Measurements from ENCODE around the gene CTNNAL1. TPM values are rescaled to one million over a fixed set of nuclear protein-coding genes. Genes with fewer than 3 reads are reported as not detected.

CTNNAL1 gene
- total and polyA plus RNA-seq, 2 donors (not counting 1 experiment from before 2014, with no cell fraction given), result 0.04 to 1.5 TPM

- Mint-ChIP-seq H3K4me3 (no peak overlapping the region), H3K27ac (no peak overlapping the region), H3K4me1 (no peaks in the 10 kb centered on the region), H3K9me3 (ENCODE audit: insufficient read depth) (no peaks in the 10 kb centered on the region), H3K27me3 (no peaks in the 10 kb centered on the region)
- Histone ChIP-seq H3K79me2 (ENCODE audit: control insufficient read depth, insufficient read depth, low read length) (no peaks in the 10 kb centered on the region), H3K36me3 (replicated peaks in 1 of 2; ENCODE audit: control extremely low read depth in 1 of 2, control insufficient read depth in 1 of 2, extremely low read depth in 1 of 2, insufficient read depth in 2 of 2, low read length in 1 of 2) (peaks cover 2 to 80% of the 10 kb centered on the region in 2 experiments), H3K4me3 (ENCODE audit: control extremely low read depth in 1 of 5, extremely low read depth in 1 of 5, insufficient read depth in 1 of 5, low read depth in 2 of 5, low read length in 4 of 5) (no peak overlapping the region), H3K27ac (ENCODE audit: low read length in 2 of 2) (no peak overlapping the region), H3K4me2 (replicated peaks; ENCODE audit: low read depth, low read length, poor library complexity, severe bottlenecking) (no peak overlapping the region), H3K4me1 (ENCODE audit: control insufficient read depth in 2 of 2, insufficient read depth in 2 of 2, low read length in 2 of 2) (no peaks in the 10 kb centered on the region), H3K27me3 (replicated peaks in 1 of 4; ENCODE audit: control extremely low read depth in 1 of 4, control insufficient read depth in 3 of 4, insufficient read depth in 4 of 4, low read length in 3 of 4) (no peaks in the 10 kb centered on the region), H2AFZ (ENCODE audit: insufficient read depth, low read depth, low read length, poor library complexity, severe bottlenecking) (no peak overlapping the region), H3K9me3 (ENCODE audit: control extremely low read depth in 1 of 3, control insufficient read depth in 2 of 3, insufficient read depth in 1 of 3, low read length in 2 of 3) (no peaks in the 10 kb centered on the region), H3K9ac (ENCODE audit: low read length) (no peak overlapping the region), H4K20me1 (ENCODE audit: control insufficient read depth, insufficient read depth, low read length, poor library complexity, severe bottlenecking) (no peaks in the 10 kb centered on the region)
- DNase-seq (no peak), ATAC-seq (ENCODE audit: low read depth) (no peak)
- ChIA-PET CTCF (no interaction called here), POLR2A (interaction anchor here (0.7 kb wide), 1 partner anchor 137 kb away, joined by 5 read pairs; no protein-coding TSS in a partner anchor)
- WGBS (ENCODE audit: insufficient coverage), result no CpG with 5 or more reads among the region's 1 CpG
- intact Hi-C loops (cut with micrococcal nuclease), result no loop called here
- no peak for TF ChIP-seq CTCF (IDR thresholded peaks at IDR 0.05)
- TF ChIP-seq EZH2 (IDR thresholded peaks at IDR 0.05; ENCODE audit: borderline replicate concordance, insufficient read depth, low read depth, low read length, poor library complexity, severe bottlenecking), result no peak
Observed at GRCh38 chr9:108911820-108912219, 101.5 kb downstream of the CTNNAL1 start.

GRCh38 chr9:108910914-108911313 is 102.4 kb downstream of the CTNNAL1 start:
- H4K20me1 ChIP-seq (ENCODE audit: control insufficient read depth, insufficient read depth, low read length, poor library complexity, severe bottlenecking), result no peaks in the 10 kb centered on the region
- Mint-ChIP-seq H3K4me1 (no peaks in the 10 kb centered on the region), H3K27me3 (no peaks in the 10 kb centered on the region), H3K27ac (no peak overlapping the region), H3K9me3 (ENCODE audit: insufficient read depth) (no peaks in the 10 kb centered on the region), H3K4me3 (no peak overlapping the region)
- H2AFZ ChIP-seq (ENCODE audit: insufficient read depth, low read depth, low read length, poor library complexity, severe bottlenecking), result no peak overlapping the region
- ATAC-seq (ENCODE audit: low read depth) (no peak), DNase-seq (no peak)
- no peaks in the 10 kb centered on the region for H3K4me1 ChIP-seq (ENCODE audit: control insufficient read depth in 2 of 2, insufficient read depth in 2 of 2, low read length in 2 of 2)
- H3K27me3 ChIP-seq (replicated peaks in 1 of 4; ENCODE audit: control extremely low read depth in 1 of 4, control insufficient read depth in 3 of 4, insufficient read depth in 4 of 4, low read length in 3 of 4), result no peaks in the 10 kb centered on the region
- no peaks in the 10 kb centered on the region for H3K79me2 ChIP-seq (ENCODE audit: control insufficient read depth, insufficient read depth, low read length)
- TF ChIP-seq EZH2 (IDR thresholded peaks at IDR 0.05; ENCODE audit: borderline replicate concordance, insufficient read depth, low read depth, low read length, poor library complexity, severe bottlenecking), result no peak
- TF ChIP-seq CTCF (IDR thresholded peaks at IDR 0.05), result no peak
- ChIA-PET CTCF (no interaction called here), POLR2A (no interaction called here)
- H3K9ac ChIP-seq (ENCODE audit: low read length), result no peak overlapping the region
- no peak overlapping the region for H3K27ac ChIP-seq (ENCODE audit: low read length in 2 of 2)
- no peak overlapping the region for H3K4me3 ChIP-seq (ENCODE audit: control extremely low read depth in 1 of 5, extremely low read depth in 1 of 5, insufficient read depth in 1 of 5, low read depth in 2 of 5, low read length in 4 of 5)
- peaks cover 2 to 83% of the 10 kb centered on the region in 2 experiments for H3K36me3 ChIP-seq (replicated peaks in 1 of 2; ENCODE audit: control extremely low read depth in 1 of 2, control insufficient read depth in 1 of 2, extremely low read depth in 1 of 2, insufficient read depth in 2 of 2, low read length in 1 of 2)
- intact Hi-C loops (cut with micrococcal nuclease), result no loop called here
- H3K9me3 ChIP-seq (ENCODE audit: control extremely low read depth in 1 of 3, control insufficient read depth in 2 of 3, insufficient read depth in 1 of 3, low read length in 2 of 3), result no peaks in the 10 kb centered on the region
- no CpG with 5 or more reads among the region's 2 CpGs for WGBS (ENCODE audit: insufficient coverage)
- no peak overlapping the region for H3K4me2 ChIP-seq (replicated peaks; ENCODE audit: low read depth, low read length, poor library complexity, severe bottlenecking)
